Breast epithelium (tissue), 3 donors: ENCODE measurements around the gene TMEM214.
"Not testable (repeated sequence)": the region's sequence is repeated elsewhere in the genome, so short reads cannot be mapped to it uniquely, and the experiment has no call there.

ENCODE experiments used
- CTCF ChIP-seq, 3 donors: fragments of 450-650 bp; IDR thresholded peaks; one replicate each; pipeline ENCODE4 v1.5.1; 2016 to 2017; ENCODE audit warnings: antibody characterized with exemption in 3 of 3, mild to moderate bottlenecking in 3 of 3, moderate library complexity in 3 of 3
- POLR2A ChIP-seq: fragments of 450-650 bp; IDR thresholded peaks from one replicate; pipeline ENCODE4 v1.6.1; 2016; ENCODE audit warnings: antibody characterized with exemption, mild to moderate bottlenecking, moderate library complexity
- POLR2AphosphoS5 ChIP-seq, 3 donors: sonication (generic); formaldehyde crosslinking; IDR thresholded peaks; one replicate each; pipeline ENCODE4 v1.6.1; 2017; ENCODE audit warnings: antibody characterized with exemption in 3 of 3

DNA sequence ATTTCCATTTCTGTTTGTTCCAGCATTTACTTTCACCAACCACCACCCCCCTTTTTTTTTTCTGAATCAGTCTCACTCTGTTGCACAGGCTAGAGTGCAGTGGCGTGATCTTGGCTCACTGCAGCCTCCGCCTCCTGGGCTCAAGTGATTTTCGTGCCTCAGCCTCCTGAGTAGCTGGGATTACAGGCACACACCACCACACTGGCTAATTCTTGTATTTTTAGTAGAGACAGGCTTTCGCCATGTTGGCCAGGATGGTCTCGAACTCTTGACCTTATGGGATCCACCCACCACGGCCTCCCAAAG lies 42.8 kb downstream of the TMEM214 start:
- TF ChIP-seq CTCF (IDR thresholded peaks at IDR 0.05); POLR2AphosphoS5 (IDR thresholded peaks at IDR 0.05); POLR2A: not testable (repeated sequence)
